HG03135 (cell line): ENCODE measurements around the gene NFATC2.

Source experiments
- ATAC-seq: cut with Tn5 transposase; IDR thresholded peaks from one replicate; pipeline ENCODE4 v1.9.1; 2021; ENCODE audit warnings: mild to moderate bottlenecking, moderate library complexity; ENCODE audit not compliant: unreplicated experiment

The NFATC2 gene

DNA sequence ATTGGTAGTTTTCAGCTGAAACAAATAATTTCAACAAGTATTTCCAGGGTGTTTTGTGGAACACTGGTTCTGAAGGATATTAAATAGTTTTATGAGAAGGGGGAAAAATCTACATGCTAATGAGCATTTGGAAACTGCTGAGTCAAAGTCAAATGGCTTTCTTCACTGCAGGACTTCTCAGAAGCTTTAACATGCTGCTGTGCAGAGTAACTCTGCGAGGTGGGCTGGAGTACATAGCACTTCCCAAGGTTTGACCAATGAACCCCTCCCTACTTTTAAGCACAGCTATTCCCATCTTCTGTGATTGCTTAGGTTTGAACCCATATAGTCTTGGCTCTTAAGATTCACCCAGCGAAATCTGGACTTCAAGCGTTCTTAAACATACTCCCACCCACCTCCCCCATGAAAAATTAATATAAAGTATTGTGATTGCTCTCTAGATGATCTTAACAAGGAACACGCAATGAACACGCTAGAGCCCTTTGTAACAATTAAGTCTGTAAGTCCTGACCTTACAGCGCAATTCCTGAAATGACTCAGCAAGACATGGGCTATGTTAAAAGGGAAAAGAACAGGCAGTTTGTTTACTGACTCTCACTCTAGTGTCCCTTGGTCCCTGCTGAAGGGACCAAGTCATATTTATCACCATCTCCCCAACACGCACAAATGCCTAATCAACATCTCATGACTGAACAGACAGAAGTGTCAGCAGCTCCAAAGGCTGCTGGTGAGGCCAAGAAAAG, 105.2 kb downstream of the NFATC2 start:
- ATAC-seq = no peak

DNA sequence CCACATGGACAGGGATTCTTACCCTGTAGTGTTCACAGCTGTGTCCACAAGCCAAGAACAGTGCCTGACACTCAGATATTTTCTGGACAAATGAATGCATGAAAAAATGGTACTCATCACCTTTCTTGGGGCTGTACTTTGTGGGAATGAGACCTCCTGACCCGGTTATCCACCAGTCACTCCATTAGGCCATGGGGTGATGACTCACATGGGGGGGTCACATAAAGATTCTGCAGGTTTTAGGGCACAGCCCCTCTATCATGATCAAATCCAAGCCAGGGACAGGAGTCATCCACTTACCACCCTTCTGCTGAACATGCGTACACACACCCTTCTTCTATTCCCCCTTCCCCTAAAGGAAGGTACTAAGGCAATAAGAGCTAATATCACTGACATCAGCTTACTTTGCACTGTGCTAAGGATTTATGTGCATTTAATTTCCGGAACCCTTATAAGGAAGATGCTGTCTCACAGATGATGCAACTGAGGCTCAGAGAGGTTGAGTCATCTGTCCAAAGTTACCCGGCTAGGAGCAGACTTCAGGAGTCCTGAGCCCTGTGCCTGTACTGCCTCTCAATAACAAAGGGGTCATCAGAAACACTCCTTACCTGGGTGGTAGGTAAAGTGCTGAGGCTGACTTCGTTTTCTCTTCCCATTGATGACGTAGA, 107.8 kb downstream of the NFATC2 start:
- no peak for ATAC-seq

DNA sequence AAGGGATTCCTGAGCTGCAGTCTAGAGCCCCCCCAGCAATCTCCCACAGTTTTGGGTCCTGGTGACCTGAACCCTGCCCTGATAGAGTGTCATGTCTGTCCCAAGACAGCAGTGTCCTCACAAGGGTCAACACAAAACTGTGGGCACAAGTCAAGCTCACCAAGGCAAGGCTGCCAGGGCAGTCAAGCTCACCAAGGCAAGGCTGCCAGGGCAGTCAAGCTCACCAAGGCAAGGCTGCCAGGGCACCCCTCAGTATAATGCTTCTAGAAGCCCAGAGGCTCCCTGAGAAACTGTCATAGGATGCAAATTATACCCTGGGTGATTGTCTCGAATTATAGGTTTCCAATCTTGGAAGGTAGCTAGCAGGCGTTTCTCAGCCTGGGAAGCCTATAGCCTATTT, 108.5 kb downstream of the NFATC2 start:
- no peak for ATAC-seq

DNA sequence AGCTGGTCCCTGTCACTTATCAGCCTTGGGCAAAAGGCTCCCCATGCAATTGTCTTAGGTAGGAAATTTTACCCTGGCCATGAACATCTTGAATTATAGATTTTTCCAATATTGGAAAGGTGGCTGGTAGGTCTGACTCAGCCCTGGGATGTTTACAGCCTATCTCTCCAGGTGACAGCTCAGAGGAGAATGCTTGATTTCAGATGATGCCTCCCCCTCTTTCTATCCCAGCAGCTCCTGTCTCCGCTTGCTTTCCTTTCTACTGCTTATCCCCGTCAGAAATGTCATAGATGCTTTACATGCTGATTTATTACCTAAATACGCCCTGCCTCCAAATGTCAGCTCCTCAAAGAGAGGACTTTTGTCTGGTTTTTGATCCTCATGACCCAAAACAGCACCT, 109.6 kb downstream of the NFATC2 start:
- ATAC-seq = no peak

DNA sequence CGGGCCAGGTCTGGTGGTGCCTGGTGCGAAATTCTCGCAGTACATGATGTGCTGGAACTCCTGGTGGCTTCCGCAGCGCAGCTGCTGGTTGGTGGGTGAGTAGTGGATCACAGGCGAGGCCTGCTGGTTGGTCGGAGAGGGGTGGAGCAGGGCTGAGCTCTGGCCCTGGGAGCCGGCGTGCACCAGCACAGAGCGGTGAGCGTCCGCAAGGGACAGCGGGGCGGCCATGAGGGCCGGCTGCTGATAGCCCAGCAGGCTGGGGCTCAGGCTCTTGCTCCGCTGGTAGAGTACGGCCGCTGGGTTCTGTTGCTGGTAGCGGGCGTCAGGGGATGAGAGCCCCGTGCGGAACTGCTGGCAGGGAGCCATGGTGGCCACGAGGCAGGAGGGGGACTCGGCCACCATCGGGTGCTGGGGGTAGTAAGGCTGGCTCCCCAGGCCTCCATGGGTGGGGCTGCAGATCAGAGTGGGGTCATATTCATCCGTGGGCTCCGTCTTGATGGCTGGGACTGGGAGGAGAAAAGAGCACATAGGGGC, 110.2 kb downstream of the NFATC2 start:
- no peak for ATAC-seq

DNA sequence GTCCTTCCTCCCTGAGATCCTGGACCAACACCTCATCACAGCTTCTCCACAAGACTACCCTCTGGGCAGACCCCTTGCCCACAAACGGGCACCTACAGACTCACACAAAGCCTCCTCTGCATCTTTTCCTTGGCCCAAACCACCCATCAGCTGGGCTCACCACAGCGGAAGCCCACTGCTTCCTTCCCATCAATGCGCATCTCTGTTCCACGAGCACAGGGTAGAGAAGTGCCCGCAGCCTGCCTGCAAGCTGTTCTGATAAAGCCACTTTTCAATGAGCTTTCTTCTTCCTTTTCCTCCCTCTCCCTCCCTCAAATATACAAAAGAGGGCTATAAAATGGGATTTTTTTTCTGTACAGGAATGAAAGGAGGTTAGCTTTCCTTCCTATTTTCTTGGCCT, 111.2 kb downstream of the NFATC2 start:
- no peak for ATAC-seq

DNA sequence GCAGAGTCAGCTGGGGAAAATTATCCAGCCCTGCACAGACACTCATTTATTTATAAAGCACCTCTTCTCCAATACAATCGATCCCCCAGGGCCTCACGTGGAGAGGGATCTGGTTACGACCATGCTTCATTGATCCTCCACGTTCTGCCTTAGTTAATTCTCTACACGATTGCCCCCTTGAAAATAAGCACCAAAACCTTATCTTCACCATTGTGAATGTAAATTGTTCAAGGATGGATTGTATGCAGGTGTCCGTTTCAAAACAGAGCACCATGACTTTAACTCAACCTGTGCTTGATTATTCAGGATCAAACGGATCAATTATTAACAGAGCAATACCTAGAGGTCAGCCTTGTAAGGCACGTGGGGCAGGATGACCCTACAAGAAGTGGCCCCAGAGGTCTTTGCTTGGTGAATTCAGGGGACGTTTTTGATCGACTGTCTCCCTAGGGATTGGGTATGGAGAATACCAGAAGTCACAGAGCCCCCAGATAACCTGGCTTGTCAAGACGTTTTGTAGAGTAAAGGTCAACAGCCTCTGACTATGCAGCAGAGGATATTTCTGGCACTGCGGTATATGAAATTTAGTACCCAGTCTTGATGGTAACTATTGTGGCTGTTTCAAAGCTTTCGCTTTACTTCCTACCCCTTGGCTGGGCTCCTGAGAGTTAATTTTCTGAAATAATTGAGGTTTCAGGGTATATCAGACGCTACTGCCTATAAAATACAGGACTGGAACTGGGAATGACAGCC, 112.1 kb downstream of the NFATC2 start:
- ATAC-seq = no peak

DNA sequence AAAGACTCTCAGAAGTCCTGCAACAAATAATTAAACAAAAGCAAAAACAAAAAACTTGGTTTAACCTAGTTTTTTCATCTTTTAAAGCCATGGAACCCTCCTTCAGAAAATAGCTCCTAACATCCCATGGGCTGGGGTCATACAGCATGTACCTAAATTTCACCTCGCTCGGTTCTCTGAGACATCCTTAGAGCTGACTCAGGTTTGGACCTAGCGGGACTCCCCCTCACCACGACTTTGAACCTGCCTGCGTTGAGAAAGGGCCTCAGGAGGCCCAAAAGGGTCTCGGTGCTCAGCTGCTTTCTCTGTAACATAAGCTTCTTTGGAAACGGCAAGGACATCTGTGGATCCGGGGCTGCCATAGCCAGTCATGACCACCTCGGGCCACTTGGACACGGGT, 112.8 kb downstream of the NFATC2 start:
- ATAC-seq = no peak

DNA sequence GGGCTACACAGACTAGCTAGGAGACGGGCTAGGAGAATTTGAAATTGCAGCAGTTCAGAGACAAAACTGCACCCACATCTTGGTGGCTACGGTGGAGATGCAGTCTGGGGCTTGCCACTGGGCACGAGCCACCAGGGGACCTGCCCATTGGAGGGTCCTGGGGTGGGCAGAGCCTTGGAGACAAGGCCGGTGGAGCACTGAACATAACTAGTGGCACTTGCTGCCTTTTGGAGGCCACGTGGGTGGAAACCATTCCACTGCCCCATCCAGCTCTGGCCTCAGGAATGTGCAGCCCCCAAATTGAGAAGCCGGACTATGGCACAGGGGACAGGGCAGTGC, 113.4 kb downstream of the NFATC2 start:
- no peak for ATAC-seq

DNA sequence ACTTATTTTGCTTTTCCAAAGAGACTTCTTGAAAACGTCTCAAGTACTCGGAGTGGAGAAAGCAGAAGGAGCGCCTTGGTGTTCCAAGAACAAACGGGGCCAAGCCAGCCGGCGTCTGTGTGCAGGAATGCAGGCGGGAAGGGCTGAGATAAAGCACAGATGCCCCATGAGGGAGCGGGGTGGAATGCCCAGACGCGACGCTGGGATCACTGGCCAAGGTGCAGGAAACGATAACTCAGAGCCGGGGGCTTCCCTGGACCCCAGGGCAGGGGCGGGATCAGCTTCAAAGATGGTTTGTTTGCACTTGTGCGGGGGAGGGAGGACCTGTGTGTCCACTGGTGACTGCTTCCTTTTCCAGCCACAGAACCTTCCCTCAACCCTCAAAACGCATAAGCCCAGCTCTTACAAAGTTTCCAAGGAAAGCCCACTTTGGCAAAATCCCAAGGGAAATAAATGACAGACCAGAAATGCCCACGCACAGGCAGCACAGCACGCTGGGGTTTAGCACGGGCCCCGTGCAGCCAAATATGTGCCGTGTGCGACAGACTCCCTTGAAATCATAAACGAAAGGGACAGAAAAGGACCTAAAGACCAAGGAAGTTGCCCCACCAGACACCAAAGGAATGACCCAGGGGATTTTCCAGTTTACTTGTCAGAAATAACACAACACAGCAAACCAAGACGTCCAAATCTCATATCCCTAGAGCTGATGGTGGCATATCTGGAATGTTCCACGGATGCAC, 113.9 kb downstream of the NFATC2 start:
- no peak for ATAC-seq

DNA sequence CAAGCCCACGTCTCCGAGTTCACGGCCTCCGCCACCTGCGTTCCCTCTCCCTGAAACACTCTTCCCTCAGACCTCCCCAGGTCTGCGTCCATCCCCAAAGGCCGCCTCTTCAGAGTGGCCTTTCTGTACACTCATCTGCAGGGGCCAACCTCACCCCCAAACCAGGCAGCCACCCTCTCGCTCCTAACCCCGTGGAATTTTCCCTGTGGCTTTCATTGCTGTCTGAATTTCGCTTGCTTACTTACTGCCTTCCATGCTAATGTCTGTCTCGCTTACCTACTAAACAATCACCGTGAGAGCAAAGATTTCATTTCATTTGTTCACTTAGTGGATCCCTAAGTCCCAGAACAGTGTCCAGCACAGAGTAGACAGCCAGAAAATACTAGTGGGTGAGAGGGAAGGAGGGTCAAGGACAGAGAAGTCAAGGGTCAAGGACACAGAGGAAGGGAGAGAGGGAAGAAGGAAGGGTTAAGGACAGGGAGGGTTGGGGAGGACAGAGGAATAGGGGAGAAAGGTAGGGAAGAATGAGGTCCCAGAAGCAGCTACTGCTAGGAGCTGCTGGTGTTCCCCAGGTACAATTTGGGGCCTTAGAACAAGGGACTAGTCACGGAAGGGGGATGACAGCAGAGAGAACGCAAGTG, 114.7 kb downstream of the NFATC2 start:
- no peak for ATAC-seq

DNA sequence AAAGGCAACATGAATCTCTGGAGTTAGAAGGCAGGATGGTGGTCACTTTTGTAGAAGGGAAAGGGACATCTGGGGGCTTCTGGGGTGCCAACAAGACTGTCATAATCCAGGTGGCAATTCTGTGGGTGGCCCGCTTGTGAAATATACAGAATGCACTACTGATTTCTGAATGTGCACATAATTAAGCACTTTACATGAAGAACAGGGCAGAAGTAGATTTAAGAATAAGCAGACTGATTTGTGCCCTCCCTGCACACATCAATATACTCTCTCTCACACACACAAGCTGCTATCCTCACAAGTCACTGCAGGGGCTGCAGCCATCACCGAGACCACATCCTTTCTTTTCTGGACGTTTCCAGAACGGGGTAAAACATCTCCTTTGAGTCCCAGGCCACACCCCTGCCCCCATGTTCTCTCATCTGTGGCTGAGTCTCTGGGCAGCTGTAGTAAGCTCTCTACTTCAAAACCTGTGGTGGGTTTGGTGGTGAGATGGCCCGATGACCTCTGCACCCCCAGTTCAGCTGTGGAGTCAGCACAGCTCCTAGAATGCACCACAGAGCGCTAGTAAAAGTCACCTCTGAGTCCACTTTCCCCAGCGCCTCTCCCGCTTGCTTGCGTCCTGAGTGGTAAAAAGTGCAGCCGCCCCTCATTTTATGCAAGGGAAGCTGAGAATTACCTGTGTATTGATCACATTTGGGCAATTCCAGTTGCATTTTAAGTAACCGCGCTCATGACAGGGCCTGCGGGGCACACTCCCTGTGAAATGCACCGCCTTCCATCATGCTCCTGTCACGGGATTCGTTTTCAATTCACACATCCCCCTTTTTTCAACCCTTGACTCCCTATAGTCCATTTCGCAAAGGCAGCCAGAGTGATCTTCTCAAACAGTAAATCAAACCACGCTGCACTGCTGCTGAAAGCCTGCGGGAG, 115.5 kb downstream of the NFATC2 start:
- no peak for ATAC-seq

DNA sequence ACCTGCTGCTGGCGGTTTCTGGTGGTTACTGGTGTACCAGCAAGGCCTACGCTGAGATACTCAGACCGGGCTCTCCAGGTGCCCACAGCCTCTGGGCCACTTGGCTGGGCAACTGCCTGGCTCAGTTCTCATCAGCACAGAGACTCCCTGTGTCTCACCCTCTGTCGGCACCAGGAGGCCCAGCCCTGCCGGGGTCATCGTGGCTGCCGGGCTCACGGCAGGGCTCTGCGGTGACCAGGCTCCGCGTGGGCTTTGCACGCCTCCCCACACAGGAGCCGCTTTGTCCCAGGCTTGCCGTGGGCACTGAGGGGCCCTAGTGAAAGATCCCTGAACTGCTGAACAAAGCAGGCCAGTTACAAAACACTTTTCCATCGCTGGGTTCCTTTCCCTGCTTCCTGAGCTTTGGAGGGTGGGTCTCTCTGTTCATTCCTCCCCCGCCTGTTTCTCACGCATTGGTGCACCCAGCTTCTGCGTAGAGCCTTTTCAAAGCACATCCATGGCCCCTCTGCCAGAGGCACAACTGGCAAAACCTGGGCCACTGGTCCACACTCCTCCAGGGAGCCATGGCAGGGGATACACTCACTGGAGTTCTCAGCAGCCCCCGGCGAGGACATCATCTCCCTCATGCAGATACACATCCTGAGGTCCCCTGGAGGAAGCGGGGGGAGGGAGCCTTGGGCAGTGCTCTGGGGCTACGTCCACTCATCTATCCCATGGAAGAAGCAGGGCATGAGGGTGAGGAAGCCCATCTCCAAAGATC, 117.0 kb downstream of the NFATC2 start:
- no peak for ATAC-seq

DNA sequence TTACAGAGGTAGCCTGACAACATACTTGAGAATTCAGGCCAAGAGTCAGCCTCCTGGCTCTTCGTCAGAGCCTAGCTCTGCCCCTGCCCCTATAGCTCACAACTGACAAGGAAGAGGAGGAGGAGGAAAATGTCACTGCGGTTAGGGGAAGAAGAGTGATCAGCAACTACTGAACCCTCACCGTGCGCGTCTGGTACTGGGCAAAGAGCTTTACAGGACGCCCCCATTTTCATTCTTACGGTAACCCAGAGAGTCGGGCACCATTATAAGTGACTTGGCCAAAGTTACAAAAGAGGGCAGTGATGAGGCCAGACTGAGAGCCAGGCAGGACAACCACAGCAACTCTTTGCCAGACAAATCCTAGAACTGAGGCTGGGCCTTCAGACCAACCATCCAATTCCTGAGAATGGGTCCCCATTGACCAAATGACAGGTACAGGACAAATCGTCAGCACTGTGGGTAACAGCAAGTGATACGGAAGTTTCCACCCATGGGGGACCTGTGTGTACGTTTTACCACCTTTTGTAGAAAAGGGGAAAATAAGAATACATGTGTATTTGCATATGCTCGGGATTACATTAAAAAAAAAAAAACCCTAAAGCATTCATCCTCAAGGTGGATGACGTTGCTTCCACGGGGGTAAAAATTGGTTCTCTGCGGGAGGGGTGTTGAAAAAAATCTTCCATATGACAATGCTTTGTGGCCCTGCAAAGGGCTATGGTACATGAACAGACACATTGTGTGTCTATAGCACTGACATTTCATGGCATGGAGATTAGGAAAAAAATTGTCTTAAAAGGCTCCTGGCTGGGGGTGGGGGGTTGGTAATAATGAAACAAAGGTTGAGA, 118.0 kb downstream of the NFATC2 start:
- no peak for ATAC-seq

DNA sequence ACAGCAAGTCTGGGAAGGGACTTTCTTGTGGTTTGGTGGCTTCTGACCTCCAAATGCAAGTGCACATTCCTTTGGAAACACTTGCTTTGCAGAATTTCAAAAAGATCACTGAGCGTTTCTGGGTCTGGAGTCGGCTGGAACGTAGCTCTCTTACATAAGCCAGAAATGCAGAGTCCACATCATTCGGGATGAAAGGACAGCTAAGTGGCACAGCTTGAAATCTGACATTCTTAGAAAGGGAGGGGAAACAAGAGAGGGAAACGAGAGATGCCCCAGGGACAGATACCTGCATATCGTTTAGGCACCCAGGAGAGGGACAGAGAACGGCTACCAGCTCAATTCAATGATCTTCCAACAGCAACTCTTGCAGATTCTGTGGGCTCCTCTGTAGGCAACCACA, 118.7 kb downstream of the NFATC2 start:
- no peak for ATAC-seq

DNA sequence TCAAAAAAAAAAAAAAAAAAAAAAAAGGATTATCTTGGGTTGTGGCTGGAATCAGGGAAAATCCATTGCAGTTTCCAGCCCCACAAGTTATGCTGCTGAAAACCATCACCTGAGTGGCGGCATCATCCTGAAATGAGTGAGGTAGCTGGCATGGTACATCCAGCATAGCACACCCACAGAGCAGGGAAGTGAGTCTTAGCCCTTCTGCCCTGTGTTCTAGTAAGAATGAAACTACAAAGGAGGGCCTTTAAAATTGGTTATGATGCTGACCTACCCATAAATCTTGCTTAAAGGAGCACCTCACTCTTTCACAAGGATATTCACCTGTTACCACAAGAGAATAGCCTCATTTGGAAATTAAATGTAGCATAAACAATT, 119.2 kb downstream of the NFATC2 start:
- no peak for ATAC-seq

DNA sequence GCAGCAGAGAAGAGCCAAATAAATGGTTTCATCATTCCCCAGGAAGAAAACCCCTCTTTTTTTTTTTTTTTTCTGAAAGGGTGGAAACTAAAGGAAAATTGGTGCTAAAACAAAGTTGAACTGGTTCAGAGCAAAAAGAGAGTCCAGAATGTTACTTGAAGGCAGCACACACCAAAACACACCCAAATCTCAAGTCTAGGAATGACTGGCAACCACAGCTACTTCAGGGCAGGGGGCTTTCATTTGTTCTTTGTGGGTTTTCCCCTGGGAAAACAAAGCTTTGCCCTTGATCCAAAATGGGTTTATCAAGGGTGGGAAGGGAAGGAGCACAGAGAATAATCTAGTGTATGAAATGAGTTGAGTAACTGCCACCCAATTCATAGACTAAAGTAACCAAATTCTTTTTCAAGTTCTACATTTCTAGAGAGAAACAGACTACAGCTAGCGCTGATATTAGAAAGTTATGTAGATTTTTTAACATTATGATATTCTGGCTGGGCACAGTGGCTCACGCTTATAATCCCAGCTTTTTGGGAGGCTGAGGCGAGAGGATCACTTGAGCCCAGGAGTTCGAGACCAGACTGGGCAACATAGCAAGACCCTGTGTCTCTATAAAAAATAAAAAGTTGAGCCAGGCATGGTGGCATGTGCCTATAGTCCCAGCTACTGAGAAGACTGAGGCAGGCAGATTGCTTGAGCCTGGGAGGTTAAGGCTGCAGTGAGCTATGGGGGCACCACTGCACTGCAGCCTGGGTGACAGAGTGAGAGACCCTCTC, 119.8 kb downstream of the NFATC2 start:
- no peak for ATAC-seq
